ENCODE results near the gene PPP1R3F. TPM values are rescaled to one million over a fixed set of nuclear protein-coding genes. Genes with fewer than 3 reads are reported as not detected.

Gene PPP1R3F
- total and polyA plus RNA-seq, 9 of the 15 experiments (the other 6 are each of a cell fraction or from before 2014, with no cell fraction given): 0.03 to 0.91 (median 0.43) TPM; not detected in 1

- Histone ChIP-seq H3K36me3 (ENCODE audit: control insufficient read depth, insufficient read depth, low read length) (peaks cover 43% of the 10 kb centered on the region; the same call in 2 of the 3 replicates), H3K9ac (ENCODE audit: insufficient read depth in 1 of 2, low read depth in 2 of 2, low read length in 2 of 2) (no peak overlapping the region), H3K9me1 (ENCODE audit: control insufficient read depth, insufficient read depth, low read length) (no peaks in the 10 kb centered on the region), H3K4me2 (ENCODE audit: insufficient read depth, low read length) (no peak overlapping the region), H3K27ac (ENCODE audit: extremely low read depth, low read depth, low read length) (no peak overlapping the region), H3K9me3 (replicated peaks; ENCODE audit: control insufficient read depth, insufficient read depth, low read depth, low read length) (no peaks in the 10 kb centered on the region), H4K20me1 (replicated peaks; ENCODE audit: control insufficient read depth, insufficient read depth, low read length) (no peaks in the 10 kb centered on the region), H3K4me1 (replicated peaks in 1 of 2; ENCODE audit: control insufficient read depth in 2 of 2, insufficient read depth in 2 of 2, low read length in 2 of 2) (peaks cover 17 to 42% of the 10 kb centered on the region in 2 experiments; a peak in 4 of 5 replicates), H2AFZ (ENCODE audit: low read depth, low read length) (no peak overlapping the region), H3K27me3 (ENCODE audit: control insufficient read depth in 2 of 2, insufficient read depth in 2 of 2, low read length in 2 of 2) (no peaks in the 10 kb centered on the region), H3K4me3 (no peak overlapping the region), H3K79me2 (ENCODE audit: control insufficient read depth, insufficient read depth, low read length) (no peaks in the 10 kb centered on the region; the same call in 2 of the 3 replicates)
- in situ Hi-C loops (cut with MboI): no loop called here
- no TSS peak for BruUV-seq (replicated peaks)
- ChIA-PET CTCF (ENCODE audit: low intra/inter-chr PET ratio) (no interaction called here), POLR2A (interaction anchor here (1.2 to 1.5 kb wide), 2 partner anchors 9 kb away, joined by 4 to 6 read pairs; no protein-coding TSS in a partner anchor)
- intact Hi-C loops (cut with micrococcal nuclease): no loop called here
- ATAC-seq: no peak
- FAIRE-seq: no peak
- DNase-seq (ENCODE audit: extremely low read depth in 1 of 4, low spot score in 3 of 4): no peak
- TF ChIP-seq RBFOX2 (IDR thresholded peaks at IDR 0.05; ENCODE audit: low read depth, low read length) (0 out of 2 replicates have a peak, but pooled peaks have one; percentile 22), ZNF445 (CRISPR knock-in tag; IDR thresholded peaks at IDR 0.05; ENCODE audit: low read depth) (no peak), ETV1 (tag; conservative IDR thresholded peaks at IDR 0.05; ENCODE audit: low read depth) (no peak), NFIC (IDR thresholded peaks at IDR 0.05) (peak; percentile 68)
- WGBS (ENCODE audit: insufficient coverage, low coverage, missing lambda C conversion rate): 95% methylated on average over 11 of the region's 28 CpGs
Observed at GRCh38 chrX:49247916-49248811, 21.4 kb upstream of the PPP1R3F start.

Data from K562 (cell line).